ENCODE measurements around the gene SLC16A11.

DNA sequence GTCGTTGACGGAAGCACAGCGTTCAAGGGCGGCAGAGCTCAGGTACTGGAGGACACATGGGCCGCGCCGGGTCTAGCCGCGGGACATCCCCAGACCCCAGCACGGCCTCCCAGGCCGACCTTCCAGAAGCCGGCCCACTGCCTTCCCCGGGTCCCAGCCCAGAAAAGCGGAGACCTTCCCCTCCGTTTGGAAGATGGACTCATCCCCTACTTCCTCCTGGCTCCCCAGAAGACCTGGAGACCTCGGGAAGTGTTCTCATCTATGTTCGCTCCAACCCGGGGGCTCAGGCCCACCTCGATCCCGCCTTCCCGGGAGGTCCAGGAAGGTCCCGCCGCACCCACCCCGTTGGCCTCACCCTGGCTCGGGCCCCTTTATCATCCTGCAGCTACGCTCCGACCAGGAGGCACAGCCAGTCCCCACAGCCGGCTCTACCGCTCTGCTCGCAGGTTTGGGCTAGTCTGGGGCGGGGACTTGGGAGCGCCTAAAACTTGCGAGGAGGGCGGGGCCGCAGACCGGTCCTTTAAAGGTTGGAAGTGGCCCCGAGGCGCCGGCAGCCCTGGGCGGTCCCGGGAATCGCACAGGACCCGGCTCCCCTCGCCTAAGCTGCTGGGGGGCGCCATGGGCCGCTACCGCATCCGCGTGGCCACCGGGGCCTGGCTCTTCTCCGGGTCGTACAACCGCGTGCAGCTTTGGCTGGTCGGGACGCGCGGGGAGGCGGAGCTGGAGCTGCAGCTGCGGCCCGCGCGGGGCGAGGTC, 48.2 kb downstream of the SLC16A11 start, which contains the start of gene ALOX12:
- TF ChIP-seq, protein P1, sequence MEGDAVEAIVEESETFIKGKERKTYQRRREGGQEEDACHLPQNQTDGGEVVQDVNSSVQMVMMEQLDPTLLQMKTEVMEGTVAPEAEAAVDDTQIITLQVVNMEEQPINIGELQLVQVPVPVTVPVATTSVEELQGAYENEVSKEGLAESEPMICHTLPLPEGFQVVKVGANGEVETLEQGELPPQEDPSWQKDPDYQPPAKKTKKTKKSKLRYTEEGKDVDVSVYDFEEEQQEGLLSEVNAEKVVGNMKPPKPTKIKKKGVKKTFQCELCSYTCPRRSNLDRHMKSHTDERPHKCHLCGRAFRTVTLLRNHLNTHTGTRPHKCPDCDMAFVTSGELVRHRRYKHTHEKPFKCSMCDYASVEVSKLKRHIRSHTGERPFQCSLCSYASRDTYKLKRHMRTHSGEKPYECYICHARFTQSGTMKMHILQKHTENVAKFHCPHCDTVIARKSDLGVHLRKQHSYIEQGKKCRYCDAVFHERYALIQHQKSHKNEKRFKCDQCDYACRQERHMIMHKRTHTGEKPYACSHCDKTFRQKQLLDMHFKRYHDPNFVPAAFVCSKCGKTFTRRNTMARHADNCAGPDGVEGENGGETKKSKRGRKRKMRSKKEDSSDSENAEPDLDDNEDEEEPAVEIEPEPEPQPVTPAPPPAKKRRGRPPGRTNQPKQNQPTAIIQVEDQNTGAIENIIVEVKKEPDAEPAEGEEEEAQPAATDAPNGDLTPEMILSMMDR (conservative IDR thresholded peaks at IDR 0.05; ENCODE audit: low read depth, low read length): no peak
- TF ChIP-seq POLR2A (IDR thresholded peaks at IDR 0.05; ENCODE audit: low read depth, low read length) (no peak), CEBPB (IDR thresholded peaks at IDR 0.05; ENCODE audit: low read depth, low read length) (no peak)

Data from IMR-90 (cell line).